Anterior cingulate cortex (tissue), 58 donors: ENCODE measurements around the gene LUZP1.

ENCODE experiments used
- DNase-seq, 58 donors: peaks; one replicate each; lab custom pipeline; 2025; lab: John Stamatoyannopoulos, UW

LUZP1 gene

GRCh38 chr1:23159963-23160877 is 8.4 kb downstream of the LUZP1 start:
- DNase-seq: no peak

DNA sequence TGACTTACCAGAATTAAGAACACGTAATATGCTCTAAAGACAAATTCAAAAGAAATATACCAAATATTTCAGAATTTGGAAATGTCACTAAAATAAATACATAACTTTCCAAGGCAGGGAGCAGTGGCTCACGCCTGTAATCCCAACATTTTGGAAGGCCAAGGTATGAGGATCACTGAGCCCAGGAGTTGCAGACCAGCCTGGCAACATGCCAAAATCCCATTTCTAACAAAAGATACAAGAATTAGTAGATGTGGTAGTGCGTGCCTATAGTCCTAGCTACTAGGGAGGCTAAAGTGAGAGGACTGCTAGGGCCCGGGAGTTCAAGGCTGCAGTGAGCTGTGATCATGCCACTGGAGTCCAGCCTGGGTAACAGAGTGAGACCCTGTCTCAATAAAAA is 11.7 kb downstream of the LUZP1 start:
- no peak for DNase-seq

- no peak for DNase-seq
Measured at GRCh38 chr1:23152966-23153684, 15.5 kb downstream of the LUZP1 start.

DNA sequence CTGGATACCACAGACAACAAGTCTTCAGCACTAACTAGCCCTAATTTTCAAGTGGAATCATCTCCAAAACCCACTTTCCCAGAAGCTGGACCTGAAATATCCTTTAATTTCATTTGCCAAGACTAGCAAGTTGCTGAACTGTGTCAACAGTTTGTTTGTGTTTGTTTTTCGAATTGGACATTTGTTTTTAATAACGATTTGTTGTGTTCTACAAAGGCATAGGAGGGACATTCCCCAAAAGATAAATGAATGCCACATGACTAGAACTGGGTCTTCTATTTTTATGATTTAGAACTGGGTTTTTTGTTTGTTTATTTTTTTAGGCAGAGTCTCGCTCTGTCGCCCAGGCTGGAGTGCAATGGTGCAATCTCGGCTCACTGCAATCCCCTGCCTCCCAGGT is 17.9 kb downstream of the LUZP1 start:
- DNase-seq: no peak

DNA sequence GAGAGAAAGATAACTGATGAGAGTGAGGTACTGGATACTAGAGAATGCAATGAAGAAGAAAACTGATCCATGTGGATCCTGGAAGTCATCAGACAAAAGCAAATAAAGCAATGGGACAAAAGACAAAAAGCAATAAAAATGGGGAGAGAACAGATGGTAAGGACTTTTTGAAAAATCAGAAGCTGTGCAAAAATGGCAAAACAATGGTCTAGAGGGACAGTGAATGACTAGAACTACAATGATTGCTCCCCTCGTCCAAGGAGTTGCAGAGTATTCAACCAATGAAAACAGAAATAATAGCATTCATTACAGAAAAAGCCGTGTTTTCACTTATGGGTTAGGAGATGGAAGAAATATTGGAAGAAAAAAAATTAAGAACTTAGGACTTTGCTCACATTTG is 18.5 kb downstream of the LUZP1 start:
- DNase-seq: no peak

DNA sequence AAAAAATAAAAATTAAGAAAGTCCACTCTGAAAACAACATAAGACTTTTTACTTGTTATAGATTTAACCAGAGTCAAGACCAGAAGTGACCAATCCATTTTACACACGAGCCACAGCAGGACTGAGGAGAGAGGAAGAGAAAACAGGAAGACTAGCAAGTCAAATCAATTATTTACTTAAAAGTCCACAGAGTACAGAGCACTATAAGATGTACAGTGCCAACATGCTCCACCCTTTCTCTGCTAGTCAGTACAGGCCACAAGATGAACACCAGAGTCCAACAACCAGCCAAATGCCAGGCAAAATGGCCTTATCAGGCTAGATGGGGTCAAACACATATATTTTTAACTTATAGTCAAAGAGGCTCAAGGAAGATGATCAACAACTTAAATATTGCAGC is 19.5 kb downstream of the LUZP1 start:
- DNase-seq: no peak

- DNase-seq: no peak
Measured at GRCh38 chr1:23148084-23148483, 20.6 kb downstream of the LUZP1 start.

DNA sequence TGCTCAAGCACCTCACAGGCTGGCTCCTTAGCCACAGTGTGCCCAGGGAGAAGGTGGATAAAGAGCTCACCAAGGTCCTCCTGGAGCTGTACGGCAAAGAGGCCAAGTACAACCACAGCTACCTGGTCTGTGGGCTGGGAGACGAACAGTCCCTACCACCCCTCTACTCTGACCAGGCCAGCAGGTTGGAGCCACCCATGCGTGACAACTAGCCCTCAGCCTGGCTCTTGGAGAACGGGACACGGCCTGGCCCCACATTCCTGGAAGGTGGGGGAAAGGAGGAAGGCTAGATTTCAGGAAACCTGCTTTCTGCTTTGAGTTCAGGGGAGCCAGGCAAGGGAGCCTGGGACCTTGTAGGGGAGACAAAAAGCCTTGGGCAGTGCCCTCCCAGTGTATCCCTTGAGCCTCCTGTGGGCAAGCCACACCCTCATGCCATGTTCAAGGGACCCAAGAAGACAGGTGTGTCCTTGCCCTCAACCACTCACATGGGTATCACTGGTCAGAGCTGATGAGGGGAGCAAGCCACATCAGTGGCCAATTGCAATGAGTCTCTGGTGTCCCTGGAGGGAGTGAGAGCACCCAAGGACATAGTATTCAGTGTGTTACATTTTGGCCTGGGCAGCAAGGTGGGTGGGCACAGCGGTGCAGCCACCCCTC is 27.6 kb downstream of the LUZP1 start:
- no peak for DNase-seq

- no peak for DNase-seq
Measured at GRCh38 chr1:23135268-23135667, 33.4 kb downstream of the LUZP1 start.

- DNase-seq: no peak
Measured at GRCh38 chr1:23134055-23134454, 34.6 kb downstream of the LUZP1 start.

- no peak for DNase-seq
Measured at GRCh38 chr1:23133587-23133986, 35.1 kb downstream of the LUZP1 start.

DNA sequence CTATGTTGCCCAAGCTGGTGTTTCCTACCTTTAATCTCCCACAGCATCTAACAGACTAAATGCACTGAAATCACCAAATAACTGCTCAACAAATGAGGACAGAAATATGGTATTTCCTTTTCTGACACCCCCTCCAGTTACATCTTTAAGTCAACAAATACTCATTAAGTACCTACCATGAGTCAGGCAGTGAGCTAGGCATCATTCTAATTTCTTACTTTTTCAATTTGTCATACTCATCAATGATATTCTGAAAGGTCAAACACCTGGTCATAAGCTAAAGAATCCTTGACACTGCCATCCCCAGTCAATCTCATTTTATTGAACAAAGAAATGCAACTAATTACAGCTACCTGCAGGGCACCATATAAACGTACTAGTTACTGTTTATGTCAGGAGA is 36.6 kb downstream of the LUZP1 start:
- DNase-seq: no peak

DNA sequence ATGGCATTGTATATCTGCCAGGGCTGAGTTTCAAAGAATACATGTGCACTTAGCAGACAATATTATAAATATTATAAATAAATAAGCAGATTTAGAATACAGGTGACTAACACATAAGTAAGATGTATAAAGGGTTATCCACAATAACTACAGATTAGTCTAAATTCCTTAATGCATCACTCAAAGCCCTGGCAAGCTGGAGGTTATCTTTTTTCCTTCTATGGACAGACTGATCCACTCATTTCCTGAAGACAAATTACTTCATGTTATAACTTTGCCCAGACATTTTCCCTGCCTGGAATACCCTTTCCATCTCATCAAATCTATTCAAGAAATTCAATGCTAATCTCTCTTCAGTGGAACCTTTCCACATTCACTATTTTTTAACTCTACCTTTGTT is 38.8 kb downstream of the LUZP1 start:
- DNase-seq: no peak

DNA sequence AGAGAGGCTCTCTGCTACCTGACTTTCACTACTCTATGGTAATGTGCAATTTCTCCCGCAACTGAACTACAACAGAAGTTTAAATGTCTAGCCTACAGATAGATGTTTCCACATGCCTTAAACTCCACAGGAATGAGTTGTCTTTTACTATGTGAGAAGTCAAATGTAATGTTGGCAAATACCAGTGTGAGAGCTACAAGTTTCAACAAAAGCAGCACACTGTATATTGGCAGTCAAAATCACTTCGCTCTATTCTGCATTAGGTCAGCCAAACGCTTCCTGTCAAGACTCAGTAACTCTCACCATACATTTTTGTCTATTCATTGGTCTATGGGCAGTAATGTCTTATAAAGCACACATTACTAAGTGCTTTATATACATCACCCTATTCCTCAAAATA is 41.9 kb downstream of the LUZP1 start:
- DNase-seq: no peak

DNA sequence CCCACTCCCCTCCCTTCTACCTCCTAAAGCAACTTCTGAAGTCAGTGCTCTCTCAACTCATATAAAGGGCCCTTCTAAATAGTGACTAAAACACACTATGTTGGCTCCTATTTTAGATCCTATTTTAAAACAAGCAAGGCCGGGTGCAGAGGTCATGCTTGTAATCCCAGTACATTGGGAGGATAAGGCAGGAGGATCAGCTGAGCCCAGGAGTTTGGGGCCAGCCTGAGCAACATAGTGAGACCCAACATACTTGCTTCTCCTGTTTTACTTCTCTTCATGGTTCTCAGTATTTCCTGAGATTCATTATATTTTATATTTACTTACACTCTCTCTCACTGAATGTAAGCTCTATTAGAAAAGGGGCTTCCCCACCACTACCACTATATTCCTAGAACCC is 42.5 kb downstream of the LUZP1 start:
- DNase-seq: no peak

DNA sequence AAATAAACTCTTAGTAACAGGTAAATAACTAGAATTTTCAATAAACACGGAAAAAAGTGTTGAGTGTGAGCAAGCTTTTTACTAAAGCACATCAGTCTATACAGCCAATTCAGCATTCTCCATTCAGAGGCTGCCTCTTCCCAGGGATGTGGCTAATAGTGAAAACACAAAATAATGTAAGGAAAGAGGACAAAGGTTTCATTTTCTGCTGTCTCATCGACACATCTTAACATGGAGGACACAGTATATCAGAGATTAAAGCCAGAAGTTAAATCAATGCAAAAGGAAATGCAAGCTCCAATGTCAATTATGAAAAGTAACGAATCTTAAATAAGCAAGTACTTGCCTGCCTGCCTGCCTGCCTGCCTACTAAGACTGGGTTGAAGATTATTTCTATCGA is 43.2 kb downstream of the LUZP1 start:
- no peak for DNase-seq

DNA sequence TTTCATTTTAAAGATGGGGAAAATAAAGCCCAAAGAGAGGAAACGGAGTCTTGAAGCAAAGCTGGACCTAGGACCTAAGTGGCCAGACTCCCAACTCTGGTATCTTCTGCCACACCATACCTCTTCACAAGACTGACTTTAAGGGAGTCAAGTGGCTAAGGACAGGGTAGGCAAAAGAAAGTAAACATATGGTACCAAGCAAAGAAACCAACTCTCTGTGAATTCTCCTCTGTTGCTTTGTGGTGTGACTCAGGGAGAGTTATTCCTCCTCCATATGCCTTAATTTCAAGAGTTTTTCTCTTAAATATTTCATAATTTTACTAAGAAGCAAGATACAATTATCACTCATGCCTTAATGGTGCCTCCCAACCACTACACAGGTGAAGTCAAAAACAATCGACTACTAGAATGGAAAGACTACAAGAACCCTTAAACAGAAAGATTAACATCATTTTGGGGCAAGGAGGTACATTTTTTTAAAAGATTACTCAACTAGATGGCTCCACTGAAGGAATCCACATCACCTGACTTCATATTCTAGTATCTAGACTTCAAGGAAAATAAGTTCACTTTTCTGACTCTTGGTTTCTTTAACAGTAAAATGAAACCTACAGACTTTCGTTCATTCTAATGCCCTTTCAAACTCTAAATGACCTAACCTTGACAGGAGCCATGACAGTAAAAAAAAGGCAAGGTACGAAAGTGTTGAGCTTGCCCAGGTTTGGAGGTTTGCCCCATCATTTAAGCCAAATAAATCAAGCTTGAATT is 44.2 kb downstream of the LUZP1 start:
- no peak for DNase-seq

DNA sequence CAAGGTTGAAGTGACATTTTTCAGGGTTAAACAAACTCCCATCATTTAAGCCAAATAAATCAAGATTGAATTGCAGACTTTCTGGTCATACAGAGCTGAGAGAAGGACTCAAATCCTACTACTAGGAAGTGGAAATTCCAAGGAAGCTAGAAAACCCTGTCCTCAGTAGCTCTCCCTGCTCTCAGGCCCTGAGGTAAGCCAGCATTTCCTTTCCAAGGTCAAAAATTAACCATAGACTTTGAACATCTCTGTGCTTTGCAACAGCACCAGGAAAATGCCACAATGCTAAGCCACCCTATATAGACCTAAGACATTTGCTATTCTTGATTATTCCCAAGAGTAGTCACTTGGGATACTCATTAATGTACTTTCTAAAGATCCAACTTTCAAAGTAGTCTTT is 45.1 kb downstream of the LUZP1 start:
- no peak for DNase-seq

- DNase-seq: no peak
Measured at GRCh38 chr1:23122796-23123195, 45.9 kb downstream of the LUZP1 start.

DNA sequence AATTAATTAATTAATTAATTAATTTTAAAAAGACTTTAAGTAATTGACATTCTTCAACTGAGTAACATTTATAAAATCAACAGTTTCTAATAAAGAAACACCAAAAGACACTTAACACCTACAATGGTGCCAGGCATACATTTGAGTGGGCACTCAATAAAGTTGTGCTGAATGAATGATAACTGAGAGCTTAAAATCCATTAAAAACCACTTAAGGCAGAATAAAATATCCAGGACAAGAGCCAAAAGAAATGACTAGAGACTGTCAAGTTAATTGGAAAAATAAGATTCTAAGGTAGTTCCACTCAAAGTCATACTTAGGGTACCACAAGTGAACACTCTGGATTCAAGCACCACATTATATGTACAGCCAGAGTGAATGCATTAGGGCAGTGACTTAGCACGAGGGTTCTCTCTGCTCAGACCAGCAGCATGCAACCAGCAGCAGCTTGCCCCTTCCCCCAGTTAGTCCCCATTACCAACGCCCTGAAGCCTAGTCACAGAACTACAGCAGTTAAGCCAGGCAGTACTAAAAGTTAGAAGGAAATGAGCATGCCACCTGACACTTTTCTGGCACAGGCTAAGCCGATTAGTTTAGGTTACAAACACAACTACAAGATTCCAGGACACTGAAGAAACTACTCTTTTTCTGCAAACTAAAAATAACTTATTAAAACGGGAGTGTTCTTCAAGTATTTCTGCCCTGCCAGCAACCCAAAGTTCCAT is 46.5 kb downstream of the LUZP1 start:
- DNase-seq: no peak
